HFF-Myc (cell line): ENCODE data around the gene ZNF519.

Source experiments
- DNase-seq: peaks from one replicate; pipeline ENCODE4 v3.0.0-alpha.2; 2011; ENCODE audit warnings: low read depth; ENCODE audit errors: extremely low read depth
- H3K4me3 ChIP-seq: replicated peaks from 2 replicates; pipeline ENCODE4 v1.5.1; 2011; ENCODE audit warnings: low read depth, mild to moderate bottlenecking, control low read depth, low read length
- CTCF ChIP-seq: IDR thresholded peaks from 2 replicates; pipeline ENCODE4 v1.5.1; 2012; ENCODE audit warnings: mild to moderate bottlenecking, low read depth, low read length, control low read depth; ENCODE audit errors: missing control alignments

Gene ZNF519

GRCh38 chr18:14100503-14101286 lies 31.5 kb downstream of the ZNF519 start:
- H3K4me3 ChIP-seq = no peak overlapping the region
- TF ChIP-seq CTCF = no peak
- no peak for DNase-seq

- TF ChIP-seq CTCF = no peak
- DNase-seq = no peak
- H3K4me3 ChIP-seq = no peak overlapping the region
Measured at GRCh38 chr18:14098428-14098827, 33.8 kb downstream of the ZNF519 start.

- DNase-seq = no peak
- H3K4me3 ChIP-seq = no peak overlapping the region
- no peak for TF ChIP-seq CTCF
Measured at GRCh38 chr18:14097761-14098160, 34.5 kb downstream of the ZNF519 start.

GRCh38 chr18:14093307-14093915 lies 38.8 kb downstream of the ZNF519 start:
- DNase-seq = no peak
- H3K4me3 ChIP-seq = no peak overlapping the region

GRCh38 chr18:14092625-14093306 lies 39.5 kb downstream of the ZNF519 start:
- no peak overlapping the region for H3K4me3 ChIP-seq
- DNase-seq = no peak
- no peak for TF ChIP-seq CTCF

More at GRCh38 chr18:14093307-14093915, 38.8 kb downstream of the ZNF519 start:
- TF ChIP-seq CTCF = no peak

DNA sequence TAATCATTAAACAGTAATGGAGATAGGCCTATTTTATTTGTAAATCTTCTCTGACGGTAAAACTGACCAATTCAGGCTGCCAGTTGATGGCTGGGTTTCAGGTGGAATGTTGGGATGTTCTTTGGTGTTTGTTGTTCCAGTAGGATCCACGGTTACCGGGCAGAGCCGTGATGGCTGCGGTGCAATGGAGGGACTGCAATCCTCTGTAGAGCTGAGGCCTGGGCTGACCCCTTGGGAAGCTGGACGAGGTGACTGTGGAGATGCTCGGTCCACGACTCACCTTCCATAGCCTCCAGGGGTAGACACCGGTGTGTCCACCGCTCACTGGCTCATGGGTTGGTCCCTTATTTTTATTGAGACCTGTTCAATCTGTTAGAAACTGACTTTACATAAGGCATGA lies 42.5 kb downstream of the ZNF519 start:
- H3K4me3 ChIP-seq = no peak overlapping the region
- TF ChIP-seq CTCF = no peak
- no peak for DNase-seq
